HepG2 (cell line): Measurements from ENCODE around the gene AGPAT3. TPM values are rescaled to one million over a fixed set of nuclear protein-coding genes. Genes with fewer than 3 reads are reported as not detected.
A peak's percentile ranks its signal among the peaks of the same experiment; 100 is the strongest.

Experiments used
- ATAC-seq: fragments of 200-7000 bp; cut with Tn5 transposase; 3 replicates; pipeline ENCODE4 v1.9.1; 2020; ENCODE audit warnings: mild to moderate bottlenecking, moderate library complexity
- BruUV-seq: library from RNA; stranded (reverse); fragments of 400-500 nt; replicated peaks from 2 replicates; lab custom pipeline; 2021; lab: Mats Ljungman, UMichigan
- CTCF ChIA-PET: fragments of 300-600 bp; formaldehyde crosslinking; extraction: SDS; loops from one replicate; lab custom pipeline; 2021; ENCODE audit warnings: low total read pairs, inconsistent platforms, low intra/inter-chr PET ratio; lab: Yijun Ruan, JAX
- POLR2A ChIA-PET: fragments of 350-600 bp; sonication (Branson Sonifier 250); formaldehyde crosslinking; loops from one replicate; lab custom pipeline; 2020; ENCODE audit warnings: antibody characterized with exemption, inconsistent platforms; lab: Yijun Ruan, JAX
- DNase-seq: peaks from one replicate; pipeline ENCODE4 v3.0.0-alpha.2; 2015; ENCODE audit warnings: low spot score
- FAIRE-seq: peaks from 3 replicates; lab custom pipeline; 2011; peaks lifted over from hg19 to GRCh38; lab: Jason Lieb, UNC
- H2AFZ ChIP-seq: one replicate; pipeline ENCODE4 v1.6.1; 2011; ENCODE audit warnings: low read length, inconsistent platforms
- H3K27ac ChIP-seq: fragments of 300-600 bp; 3 replicates; pipeline ENCODE4 v1.8.0; 2011; ENCODE audit warnings: mixed run types, mild to moderate bottlenecking, mixed read lengths, low read length, inconsistent platforms; ENCODE audit not compliant: insufficient read depth; ENCODE audit errors: extremely low read length
- H3K27me3 ChIP-seq, 2 experiments: fragments of 200-600 bp in 1 of 2; 2 replicates in 1 of 2; 3 replicates in 1 of 2; pipeline versions ENCODE4 v1.6.0 to v1.8.0; 2011; ENCODE audit warnings: low read length in 2 of 2, mild to moderate bottlenecking in 2 of 2, moderate library complexity in 2 of 2, inconsistent platforms in 1 of 2; ENCODE audit not compliant: insufficient read depth in 2 of 2, control insufficient read depth in 1 of 2
- H3K36me3 ChIP-seq, 2 experiments: fragments of 200-600 bp in 1 of 2; replicated peaks in 1 of 2; 2 replicates in 1 of 2; 3 replicates in 1 of 2; pipeline versions ENCODE4 v1.5.1 to v1.8.0; 2011; ENCODE audit warnings: low read length in 2 of 2, inconsistent platforms in 1 of 2; ENCODE audit not compliant: insufficient read depth in 2 of 2, control insufficient read depth in 1 of 2
- H3K4me1 ChIP-seq: 2 replicates; pipeline ENCODE4 v1.5.1; 2012; ENCODE audit warnings: low read length, inconsistent platforms; ENCODE audit not compliant: insufficient read depth
- H3K4me2 ChIP-seq: 2 replicates; pipeline ENCODE4 v1.6.0; 2011; ENCODE audit warnings: low read depth, low read length, inconsistent platforms
- H3K4me3 ChIP-seq, 3 experiments: fragments of 200-600 bp in 1 of 3; sonication (generic), shearing (Covaris generic) in 1 of 3; replicated peaks in 1 of 3; 2 replicates each; pipeline ENCODE4 v1.5.1; 2011 to 2016; ENCODE audit warnings: low read length in 3 of 3, inconsistent platforms in 2 of 3, low read depth in 2 of 3, mild to moderate bottlenecking in 2 of 3, control low read depth in 1 of 3, mixed read lengths in 1 of 3; ENCODE audit not compliant: insufficient read depth in 1 of 3
- H3K79me2 ChIP-seq: one replicate; pipeline ENCODE4 v1.6.1; 2011; ENCODE audit warnings: low read length, inconsistent platforms; ENCODE audit not compliant: insufficient read depth
- H3K9ac ChIP-seq: 2 replicates; pipeline ENCODE4 v1.6.0; 2011; ENCODE audit warnings: mild to moderate bottlenecking, low read depth, low read length, inconsistent platforms; ENCODE audit not compliant: insufficient read depth
- H3K9me3 ChIP-seq: 2 replicates; pipeline ENCODE4 v1.5.1; 2012; ENCODE audit warnings: mild to moderate bottlenecking, low read length
- H4K20me1 ChIP-seq: 2 replicates; pipeline ENCODE4 v1.6.0; 2011; ENCODE audit warnings: inconsistent platforms, mild to moderate bottlenecking, low read length, moderate library complexity; ENCODE audit not compliant: insufficient read depth
- ATF7 ChIP-seq, 2 experiments: fragments of 450-650 bp in 1 of 2; sonication (generic) in 1 of 2; formaldehyde crosslinking in 1 of 2; IDR thresholded peaks; 2 replicates each; pipeline versions ENCODE4 v1.4.0 to v1.6.1; 2016 to 2020; ENCODE audit warnings: antibody characterized with exemption in 1 of 2, mild to moderate bottlenecking in 1 of 2, missing genetic modification reagents in 1 of 2
- BHLHE40 ChIP-seq: IDR thresholded peaks from 2 replicates; pipeline ENCODE4 v1.6.1; 2011; ENCODE audit warnings: low read length, improper control_type of control experiment
- CEBPB ChIP-seq: IDR thresholded peaks from 2 replicates; pipeline ENCODE4 v1.6.1; 2011; ENCODE audit warnings: low read depth, low read length, improper control_type of control experiment, borderline replicate concordance
- CEBPG ChIP-seq: IDR thresholded peaks from 2 replicates; pipeline ENCODE4 v1.6.1; 2016
- DDIT3 ChIP-seq: sonication (generic); formaldehyde crosslinking; IDR thresholded peaks from 2 replicates; pipeline ENCODE4 v1.4.0; 2020; ENCODE audit warnings: mild to moderate bottlenecking, missing genetic modification reagents
- FOSL2 ChIP-seq: sonication (generic); formaldehyde crosslinking; IDR thresholded peaks from 2 replicates; pipeline ENCODE4 v1.4.0; 2020; ENCODE audit warnings: missing genetic modification reagents
- GPN1 ChIP-seq: sonication (generic); formaldehyde crosslinking; IDR thresholded peaks from 2 replicates; pipeline ENCODE4 v1.5.1; 2020; ENCODE audit warnings: missing genetic modification reagents, borderline replicate concordance
- HNF4A ChIP-seq: sonication (generic); formaldehyde crosslinking; IDR thresholded peaks from 2 replicates; pipeline ENCODE4 v1.4.0; 2020; ENCODE audit warnings: missing genetic modification reagents
- HNRNPUL1 ChIP-seq: fragments of 200-400 bp; formaldehyde crosslinking; IDR thresholded peaks from 2 replicates; pipeline ENCODE4 v1.6.1; 2017; ENCODE audit warnings: low read depth, mild to moderate bottlenecking, low read length, moderate library complexity
- HOXA3 ChIP-seq: sonication (generic); formaldehyde crosslinking; IDR thresholded peaks from 2 replicates; pipeline ENCODE4 v1.5.0; 2020; ENCODE audit warnings: missing genetic modification reagents
- NR2F1 ChIP-seq, 2 experiments: fragments of 450-650 bp in 1 of 2; formaldehyde crosslinking in 1 of 2; IDR thresholded peaks; 2 replicates each; pipeline versions ENCODE4 v1.5.0 to v1.6.1; 2016 to 2020; ENCODE audit warnings: mild to moderate bottlenecking in 1 of 2, missing compliant biosample characterization in 1 of 2, missing genetic modification reagents in 1 of 2, moderate library complexity in 1 of 2
- SALL1 ChIP-seq: sonication (generic); formaldehyde crosslinking; IDR thresholded peaks from 2 replicates; pipeline ENCODE4 v1.8.0; 2022; ENCODE audit warnings: mild to moderate bottlenecking, missing genetic modification reagents
- ZBTB43 ChIP-seq: sonication (generic); formaldehyde crosslinking; conservative IDR thresholded peaks from 2 replicates; pipeline ENCODE4 v1.4.0; 2020; ENCODE audit warnings: missing genetic modification reagents
- ZNF713 ChIP-seq: sonication (generic); formaldehyde crosslinking; IDR thresholded peaks from 2 replicates; pipeline ENCODE4 v1.4.0; 2020; ENCODE audit warnings: mild to moderate bottlenecking, missing genetic modification reagents
- WGBS: methylation state at CpG from one replicate; pipeline ENCODE4 v1.1.6; 2017; ENCODE audit warnings: low lambda C conversion rate; 5-methylcytosine and 5-hydroxymethylcytosine counted together
- in situ Hi-C: cut with HindIII; loops from 2 replicates; pipeline ENCODE4 v1.10.0; 2017; ENCODE audit warnings: low pct_unique_long_range_greater_than_20kb; ENCODE audit not compliant: extremely low pct_ligation_motif_present
- intact Hi-C: fragments of 100-400 bp; cut with micrococcal nuclease; formaldehyde crosslinking; loops from one replicate; pipeline ENCODE4 v1.10.0; 2022; ENCODE audit not compliant: unreplicated experiment
- polyA plus RNA-seq, 8 experiments: library from polyadenylated mRNA; depleted of rRNA in 3 of 8; stranded (reverse) in 7 of 8; unstranded in 1 of 8; fragments of >200 nt; fragmentation: Illumina TruSeq in 4 of 8; extraction: Trizol in 4 of 8; gene quantifications; 2 replicates each; pipeline versions ENCODE4 v1.2.1 to v1.2.3, GENCODE V29; 2011 to 2016; ENCODE audit warnings: low read depth in 4 of 8, missing spikeins in 1 of 8, mixed read lengths in 1 of 8; ENCODE audit not compliant: insufficient read depth in 1 of 8
- total RNA-seq, 5 experiments: library from RNA; depleted of rRNA; stranded (reverse); fragments of >200 nt; fragmentation: Illumina TruSeq; extraction: Trizol; gene quantifications; 2 replicates each; pipeline ENCODE4 v1.2.3, GENCODE V29; 2016; ENCODE audit warnings: low read depth in 1 of 5

AGPAT3 gene
- total and polyA plus RNA-seq, 2 of the 13 experiments (the other 11 are each of a cell fraction or from before 2014, with no cell fraction given): 32.2 to 54.4 TPM

GRCh38 chr21:43919871-43920801 lies 55.1 kb downstream of the AGPAT3 start:
- H3K79me2 ChIP-seq: peaks cover 42% of the 10 kb centered on the region
- ATAC-seq: peak; percentile 15
- peak overlapping the region; percentile 66; the same call in 1 of the 2 replicates for H3K4me2 ChIP-seq
- in situ Hi-C loops (no loop called here), intact Hi-C loops (loop anchor here (2.0 to 10.0 kb wide), 2 partner anchors 63 to 105 kb away; no protein-coding TSS in a partner anchor)
- POLR2A ChIA-PET: no interaction called here
- no peaks in the 10 kb centered on the region for H3K9me3 ChIP-seq
- no peak overlapping the region for H3K4me3 ChIP-seq
- no peak overlapping the region for H3K9ac ChIP-seq
- CTCF ChIA-PET: interaction anchor here (2.5 kb wide), 1 partner anchor 109 kb away, joined by 11 read pairs; no protein-coding TSS in a partner anchor
- H3K36me3 ChIP-seq: 0 out of 5 replicates have a peak, but pooled peaks cover 0 to 2% of the 10 kb centered on the region in 2 experiments
- FAIRE-seq: peak; percentile 15
- 79% methylated on average over 19 of the region's 25 CpGs for WGBS
- H3K27me3 ChIP-seq: no peaks in the 10 kb centered on the region
- DNase-seq: no peak
- H3K4me1 ChIP-seq: peaks cover 55% of the 10 kb centered on the region
- peak overlapping the region; percentile 38 for H3K27ac ChIP-seq
- H4K20me1 ChIP-seq: peaks cover 15% of the 10 kb centered on the region; the same call in 1 of the 2 replicates
- H2AFZ ChIP-seq: no peak overlapping the region
- BruUV-seq: no TSS peak
- peak; percentile 46 for TF ChIP-seq HNF4A
- 0 out of 2 replicates have a peak, but pooled peaks have one; percentile 10 for TF ChIP-seq SALL1
- no peak for TF ChIP-seq ZNF713 (CRISPR knock-in tag)
- TF ChIP-seq ATF7 (IDR thresholded peaks at IDR 0.05): 0 out of 2 replicates have a peak, but pooled peaks have one; percentile 23
- no peak for TF ChIP-seq ATF7 (CRISPR knock-in tag; IDR thresholded peaks at IDR 0.05)
- no peak for TF ChIP-seq DDIT3 (CRISPR knock-in tag)
- TF ChIP-seq GPN1 (CRISPR knock-in tag): no peak
- TF ChIP-seq HOXA3: peak; percentile 34; the same call in 1 of the 2 replicates
- 0 out of 2 replicates have a peak, but pooled peaks have one; percentile 34 for TF ChIP-seq CEBPG (CRISPR knock-in tag)
- peak; percentile 74; the same call in 1 of the 2 replicates for TF ChIP-seq ZBTB43 (CRISPR knock-in tag)
- peak; percentile 54; the same call in 1 of the 2 replicates for TF ChIP-seq CEBPB
- no peak for TF ChIP-seq HNRNPUL1
- TF ChIP-seq FOSL2: 0 out of 2 replicates have a peak, but pooled peaks have one; percentile 9
- TF ChIP-seq NR2F1 (CRISPR knock-in tag; IDR thresholded peaks at IDR 0.05): no peak
- 0 out of 2 replicates have a peak, but pooled peaks have one; percentile 14 for TF ChIP-seq BHLHE40
